Lung microvascular endothelial cell (primary cell): ENCODE results near the gene KCTD14. TPM values are rescaled to one million over a fixed set of nuclear protein-coding genes. Genes with fewer than 3 reads are reported as not detected.
A peak's percentile ranks its signal among the peaks of the same experiment; 100 is the strongest.
"Not testable (repeated sequence)": the region's sequence is repeated elsewhere in the genome, so short reads cannot be mapped to it uniquely, and the experiment has no call there.

Experiments
- DNase-seq, 2 donors: peaks; one replicate each; pipeline versions ENCODE4 v3.0.0 to v3.0.0-alpha.2; 2010; ENCODE audit warnings: low read depth in 2 of 2
- total RNA-seq: library from RNA; depleted of rRNA; stranded (reverse); fragments of >200 nt; gene quantifications from 2 replicates; pipeline ENCODE4 v1.2.1, GENCODE V29; 2014

Gene KCTD14
- total RNA-seq, 1 donor from 2014 or later = not detected

DNA sequence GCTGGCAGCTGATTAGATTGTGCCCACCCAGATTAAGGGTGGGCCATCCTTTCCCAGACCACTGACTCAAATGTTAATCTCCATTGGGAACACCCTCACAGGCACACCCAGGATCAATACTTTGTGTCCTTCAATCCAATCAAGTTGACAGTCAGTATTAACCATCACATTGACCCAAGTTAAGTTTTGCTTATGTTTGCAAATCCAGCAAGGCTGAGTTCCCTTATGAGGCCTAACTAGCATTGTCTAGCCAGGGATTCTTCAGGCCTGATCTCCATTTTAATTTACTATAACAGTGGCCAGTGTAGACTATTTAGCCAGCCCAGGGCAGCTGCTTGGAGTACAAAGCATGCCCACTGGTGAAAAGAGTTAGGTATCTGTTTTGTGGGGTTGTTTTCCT lies 2.3 kb upstream of the KCTD14 start:
- no peak for DNase-seq

DNA sequence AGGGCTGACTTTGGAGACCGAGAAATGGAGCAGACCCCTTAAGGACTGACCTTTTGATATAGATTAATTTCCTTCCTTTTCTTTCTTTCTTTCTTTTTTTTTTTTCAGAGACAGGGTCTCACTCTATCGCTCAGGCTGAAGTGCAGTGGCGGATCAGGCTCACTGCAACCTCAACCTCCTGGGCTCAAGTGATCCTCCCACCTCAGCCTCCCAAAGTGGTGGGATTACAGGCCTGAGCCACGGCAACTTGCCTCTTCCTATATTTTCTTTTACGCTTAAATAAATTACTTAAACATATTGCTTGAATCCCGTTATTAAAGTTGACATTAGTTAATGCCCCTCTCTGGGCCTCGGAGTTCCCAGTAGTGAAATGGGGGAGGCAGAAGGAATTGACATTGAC lies 350 bp upstream of the KCTD14 start:
- DNase-seq = no peak

DNA sequence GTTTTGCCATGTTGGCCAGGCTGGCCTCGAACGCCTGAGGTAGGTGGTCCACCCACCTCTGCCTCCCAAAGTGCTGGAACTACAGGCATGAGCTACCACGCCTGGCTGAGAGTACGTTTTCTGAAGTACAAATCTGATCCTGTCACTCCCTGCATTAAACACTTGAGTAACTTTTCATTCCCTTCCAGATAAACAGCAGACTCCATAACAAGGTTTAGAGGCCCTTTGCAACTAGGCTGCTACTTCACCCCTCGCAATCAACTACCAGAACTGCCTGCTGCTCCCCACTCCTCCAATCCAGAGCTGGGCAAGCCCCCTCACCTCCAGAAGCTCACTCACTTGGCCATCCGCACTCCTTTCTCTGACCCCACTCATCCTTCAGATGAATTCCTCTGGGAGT lies 1.5 kb downstream of the KCTD14 start:
- no peak for DNase-seq

DNA sequence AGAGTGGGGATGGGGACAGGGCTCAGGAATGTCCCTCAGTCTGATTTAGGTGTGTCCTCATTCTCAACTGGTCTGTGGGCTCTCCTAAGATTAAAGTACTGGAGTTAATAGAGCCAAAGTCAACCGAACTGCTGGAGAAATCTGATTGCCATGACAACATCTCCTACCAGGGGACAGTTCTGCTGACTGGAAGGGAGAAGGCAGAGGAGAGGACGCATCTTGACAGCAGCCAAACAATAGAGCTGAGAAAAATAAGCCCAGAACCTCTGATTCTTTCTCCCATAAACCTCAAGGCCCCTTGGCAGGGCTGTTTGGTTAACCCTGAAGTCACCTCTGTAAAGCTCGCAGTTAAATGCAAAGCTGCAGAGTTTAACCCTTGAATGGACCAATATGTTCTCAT lies 2.8 kb downstream of the KCTD14 start:
- DNase-seq = no peak

DNA sequence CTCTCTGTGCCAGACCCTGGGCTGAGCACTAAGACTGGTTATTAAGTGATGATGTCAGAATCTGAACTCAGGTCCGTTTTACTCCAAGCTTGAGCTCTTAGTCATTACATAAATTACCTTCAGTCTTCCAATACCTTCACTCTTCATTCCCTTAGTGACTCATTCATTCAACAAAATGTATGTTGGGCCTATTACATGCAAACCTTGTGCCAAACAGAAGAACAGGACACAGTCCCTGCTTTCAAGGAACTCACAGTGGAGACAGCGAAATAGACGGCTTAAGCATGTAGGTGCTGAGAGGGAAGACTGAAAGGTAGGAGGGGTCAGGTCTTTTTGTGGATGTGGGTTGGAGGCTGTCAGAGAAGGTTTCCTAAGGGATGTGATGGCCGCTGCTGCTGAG lies 3.3 kb downstream of the KCTD14 start:
- DNase-seq = no peak

DNA sequence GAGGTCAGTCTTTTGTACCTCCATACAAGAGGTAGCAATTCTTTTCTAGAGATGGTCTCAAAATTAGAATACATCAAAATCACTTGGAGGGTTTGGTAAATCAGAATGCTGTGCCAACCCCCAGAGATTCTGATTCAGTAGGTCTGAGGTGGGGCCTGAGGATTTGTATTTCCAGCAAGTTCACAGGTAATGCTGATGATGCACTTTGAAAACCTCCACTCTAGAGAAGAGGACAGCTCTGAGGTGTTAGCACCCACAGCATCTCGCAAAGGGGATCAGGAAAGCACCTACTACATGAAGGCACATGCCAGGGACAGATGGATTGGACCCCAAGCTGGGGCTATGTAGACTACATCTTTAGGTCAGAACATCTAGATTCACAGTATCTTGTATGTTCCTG lies 7.2 kb downstream of the KCTD14 start:
- no peak for DNase-seq

DNA sequence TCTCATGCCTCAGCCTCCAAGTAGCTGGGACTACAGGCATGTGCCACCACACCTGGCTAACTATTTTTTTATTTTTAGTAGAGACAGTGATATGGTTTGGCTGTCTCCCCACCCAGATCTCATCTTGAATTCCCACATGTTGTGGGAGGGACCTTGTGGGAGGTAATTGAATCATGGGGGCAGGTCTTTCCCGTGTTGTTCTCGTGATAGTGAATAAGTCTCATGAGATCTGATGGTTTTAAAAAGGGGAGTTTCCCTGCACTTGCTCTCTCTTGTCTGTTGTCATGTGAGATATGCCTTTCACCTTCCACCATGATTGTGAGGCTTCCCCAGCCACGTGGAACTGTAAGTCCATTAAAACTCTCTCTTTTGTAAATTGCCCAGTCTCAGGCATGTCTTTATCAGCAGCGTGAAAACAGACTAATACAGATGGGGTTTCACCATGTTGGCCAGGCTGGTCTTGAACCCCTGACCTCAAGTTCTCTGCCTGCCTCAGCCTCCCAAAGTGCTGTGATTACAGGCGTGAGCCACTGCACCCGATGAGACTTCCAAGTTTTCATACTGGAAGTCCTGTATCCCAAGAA lies 8.0 kb downstream of the KCTD14 start:
- DNase-seq = not testable (repeated sequence)

DNA sequence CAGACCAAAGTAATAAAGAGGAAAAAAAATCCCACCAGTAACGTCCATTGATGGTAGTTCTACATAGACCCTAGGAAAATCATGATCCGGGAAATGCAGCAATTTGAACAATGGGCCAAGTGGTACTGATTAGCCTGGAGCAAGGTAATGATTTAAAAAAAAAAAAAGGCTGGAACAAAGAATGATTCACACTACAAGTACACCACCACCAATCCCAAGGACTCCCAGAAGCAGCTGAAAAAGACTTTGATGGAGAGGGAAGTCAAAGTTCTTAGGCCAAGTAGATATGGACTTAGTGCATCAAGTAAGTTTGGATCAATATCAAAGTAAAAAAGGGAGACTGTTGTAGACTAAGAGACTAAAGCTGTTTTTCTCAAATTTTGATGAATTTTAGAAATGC lies 11.8 kb downstream of the KCTD14 start:
- no peak for DNase-seq

DNA sequence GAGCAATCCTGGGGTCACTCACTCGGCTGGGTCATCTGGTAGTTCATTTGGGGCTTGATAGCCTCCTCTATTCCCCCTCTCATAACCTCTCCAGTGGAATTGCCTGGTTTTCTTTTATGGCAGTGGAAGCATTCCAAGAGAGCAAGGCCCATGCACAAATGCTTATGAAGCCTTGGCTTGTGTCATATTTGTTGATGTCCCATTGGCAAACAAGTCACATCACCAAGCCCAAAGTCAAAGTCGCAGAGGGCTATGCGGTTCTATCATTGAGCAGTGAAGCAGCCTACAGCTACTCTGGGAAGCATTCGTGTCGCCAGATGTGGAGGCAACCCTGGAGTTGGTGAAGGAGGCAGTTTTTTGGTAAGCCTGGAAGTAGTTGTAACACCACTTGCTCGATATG lies 12.3 kb downstream of the KCTD14 start:
- DNase-seq = no peak

DNA sequence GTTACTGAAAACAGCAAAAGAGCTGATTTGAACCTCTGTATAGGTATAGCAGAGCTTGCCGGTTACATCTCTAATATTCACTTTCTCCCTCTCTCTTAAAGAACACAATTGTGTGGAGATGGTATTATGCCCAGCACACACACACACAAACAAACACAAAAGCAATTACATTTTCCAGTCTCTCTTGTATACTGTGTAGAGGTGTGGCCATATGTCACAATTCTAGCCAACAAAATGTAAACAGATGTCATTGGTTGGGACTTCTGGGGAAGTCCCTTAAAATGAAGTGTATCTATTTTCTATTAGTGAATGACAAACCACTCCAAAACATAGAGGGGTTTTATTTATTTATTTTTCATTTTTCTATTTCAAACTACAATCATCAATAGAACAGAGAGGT lies 12.8 kb downstream of the KCTD14 start:
- DNase-seq = no peak

DNA sequence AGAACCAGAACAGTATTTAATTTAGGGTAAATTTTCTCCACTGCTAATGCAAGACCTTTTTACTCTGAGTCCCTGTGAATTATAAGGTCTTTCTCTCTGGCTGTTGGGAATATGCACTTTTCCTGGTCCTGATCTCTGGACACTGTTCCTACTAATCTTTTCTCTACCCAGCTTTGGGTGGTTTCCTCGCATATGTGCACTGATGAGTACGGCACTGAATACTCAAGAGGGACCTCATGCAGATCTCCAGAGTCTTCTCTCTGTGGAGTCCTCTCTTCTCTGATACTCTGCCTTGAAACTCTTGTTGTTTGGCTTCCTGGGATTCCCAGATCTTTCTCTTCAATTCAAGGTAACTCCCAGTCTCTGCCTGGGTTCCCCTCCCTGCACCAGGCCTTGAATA lies 14.0 kb downstream of the KCTD14 start:
- DNase-seq = no peak

DNA sequence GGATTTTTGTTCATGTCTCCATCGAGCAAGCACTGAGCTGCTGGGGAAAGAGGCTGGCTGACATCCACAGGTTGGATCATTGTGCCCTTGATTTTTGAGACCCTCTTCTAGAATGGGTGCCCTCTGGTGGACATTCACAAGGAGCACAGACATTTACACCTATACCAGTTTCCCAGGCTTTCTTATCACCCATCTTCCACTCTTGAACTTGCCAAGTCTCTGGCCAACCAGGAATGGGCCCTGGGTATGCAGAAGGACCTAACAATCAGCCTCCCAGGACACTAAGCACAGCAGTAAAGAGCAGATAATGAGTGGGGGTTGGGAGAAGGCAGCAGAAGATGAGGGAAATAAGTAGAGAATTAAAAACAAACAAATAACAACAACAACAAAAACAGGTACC lies 22.9 kb downstream of the KCTD14 start:
- DNase-seq = peak; percentile 83 to 84

DNA sequence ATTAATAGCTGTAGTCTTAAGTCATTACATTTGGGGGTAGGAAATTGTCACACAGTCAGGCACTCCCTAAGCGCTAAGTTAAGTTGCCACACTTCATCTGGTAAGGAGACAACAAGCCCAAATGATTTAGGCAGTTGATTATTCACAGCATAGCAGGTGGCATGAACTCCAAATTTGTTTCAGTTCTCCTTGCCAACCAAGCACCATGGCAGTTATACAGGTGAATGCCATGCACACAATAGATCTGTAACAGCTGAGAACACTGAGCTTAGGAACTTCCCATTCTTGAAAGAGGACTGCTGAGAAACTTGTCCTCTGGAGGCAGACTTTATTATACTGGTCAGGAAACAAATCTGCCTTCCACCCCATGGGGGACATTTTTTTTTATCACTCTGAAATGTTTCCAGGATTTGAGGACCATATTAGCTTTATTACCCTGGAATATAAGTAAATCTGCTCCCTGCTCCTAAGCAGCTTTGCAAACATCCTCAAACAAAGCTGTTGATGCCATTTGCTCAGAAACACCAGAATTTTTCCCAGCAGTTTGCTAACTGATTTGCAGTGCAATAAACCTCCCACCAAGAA lies 23.5 kb downstream of the KCTD14 start:
- DNase-seq = no peak

DNA sequence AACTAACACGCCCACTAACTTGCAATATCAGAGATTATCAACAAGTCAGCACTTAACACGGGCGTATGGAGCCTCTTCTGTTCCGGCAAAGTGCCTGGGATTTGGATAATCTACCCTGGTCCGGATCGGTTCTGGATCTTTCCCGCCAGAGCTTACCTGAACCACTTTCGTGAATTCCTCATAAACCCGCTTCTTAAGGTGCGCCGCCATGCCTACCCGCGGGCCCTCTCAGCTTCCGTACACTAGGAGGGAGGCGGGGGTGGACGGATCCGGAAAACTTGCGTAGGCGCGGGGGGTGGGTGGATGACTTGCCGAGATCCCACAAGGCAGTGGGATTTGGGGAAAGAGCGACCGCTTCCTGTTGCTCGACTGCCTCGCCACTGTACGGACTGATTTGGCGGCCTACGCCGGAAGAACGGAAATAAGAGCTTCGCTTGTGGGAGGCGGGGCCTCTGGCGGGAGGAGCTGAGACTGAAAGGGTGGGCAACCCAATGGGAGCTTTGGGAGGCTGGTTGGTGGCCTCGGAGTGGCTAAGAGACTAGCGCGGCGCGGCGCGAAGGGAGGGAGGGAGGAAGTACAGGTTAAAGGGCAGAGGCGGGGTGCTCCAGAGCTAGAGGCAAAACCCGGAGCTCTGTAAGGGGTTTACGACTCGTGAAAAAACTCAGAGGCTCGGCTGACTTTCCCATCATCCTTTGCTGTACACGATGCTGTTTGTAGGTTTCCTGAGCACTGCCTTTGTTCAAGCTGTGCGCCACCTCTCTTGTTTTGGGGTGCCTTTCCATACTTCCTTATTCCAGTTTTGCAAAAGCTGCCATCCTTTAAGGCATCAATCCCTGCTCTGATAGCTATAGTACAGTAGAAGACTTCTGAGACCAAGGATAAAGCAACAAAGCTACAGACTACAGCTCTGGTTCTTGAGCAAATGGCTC lies 28.4 kb downstream of the KCTD14 start, which contains the start of gene INTS4:
INTS4 (minus strand) TSS at position 235 of the 929 bp plus-strand sequence; CDS start at position 210, 25 bp downstream.
- peak; percentile 99 to 100 for DNase-seq

DNA sequence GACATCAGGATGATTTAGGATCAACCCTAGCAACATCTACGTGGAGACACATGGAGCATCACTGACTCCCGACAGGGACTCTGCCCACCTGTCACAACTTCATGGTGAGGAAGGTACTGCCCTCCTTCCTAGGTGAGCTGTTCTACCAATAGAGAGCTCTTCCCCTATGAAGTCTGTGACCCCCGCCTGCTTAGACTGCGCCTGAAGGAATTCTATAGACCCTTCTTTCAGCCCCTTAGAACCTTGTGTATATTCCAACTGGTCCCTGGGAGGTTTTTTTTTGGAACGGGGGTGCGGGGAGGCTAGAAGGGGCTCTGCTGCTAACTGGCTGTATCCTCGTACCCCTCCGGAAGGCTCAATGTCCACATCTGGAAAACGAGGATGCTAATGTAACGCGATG lies 29.2 kb downstream of the KCTD14 start:
- peak in 1 of 2 donors; percentile 4 for DNase-seq

DNA sequence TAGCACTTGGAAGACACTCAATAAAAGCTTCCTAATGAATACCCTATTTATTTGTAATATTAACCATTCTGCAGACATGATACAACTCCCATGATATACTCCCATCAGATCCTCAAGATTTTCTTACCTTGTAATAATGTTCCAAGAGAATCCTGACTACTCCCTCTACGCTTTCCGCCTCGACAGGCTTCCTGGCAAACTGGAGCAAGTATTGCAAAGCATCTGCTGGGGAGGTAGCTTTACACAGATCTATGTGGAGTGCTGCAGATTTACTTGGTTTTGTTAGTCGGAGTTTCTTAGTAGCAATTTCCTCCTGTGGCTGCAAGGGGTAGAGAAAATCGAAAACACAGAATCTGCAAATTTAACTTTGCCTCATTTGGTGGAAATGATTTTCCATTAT lies 32.1 kb downstream of the KCTD14 start:
- DNase-seq = no peak

DNA sequence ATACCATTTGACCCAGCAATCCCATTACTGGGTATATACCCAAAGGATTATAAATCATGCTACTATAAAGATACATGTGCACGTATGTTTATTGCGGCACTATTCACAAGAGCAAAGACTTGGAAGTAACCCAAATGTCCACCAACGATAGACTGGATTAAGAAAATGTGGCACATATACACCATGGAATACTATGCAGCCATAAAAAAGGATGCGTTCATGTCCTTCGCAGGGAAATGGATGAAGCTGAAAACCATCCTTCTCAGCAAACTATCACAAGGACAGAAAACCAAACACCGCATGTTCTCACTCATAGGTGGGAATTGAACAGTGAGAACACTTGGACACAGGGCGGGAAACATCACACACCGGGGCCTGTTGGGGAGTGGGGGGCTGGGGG lies 36.6 kb downstream of the KCTD14 start:
- DNase-seq = not testable (repeated sequence)

DNA sequence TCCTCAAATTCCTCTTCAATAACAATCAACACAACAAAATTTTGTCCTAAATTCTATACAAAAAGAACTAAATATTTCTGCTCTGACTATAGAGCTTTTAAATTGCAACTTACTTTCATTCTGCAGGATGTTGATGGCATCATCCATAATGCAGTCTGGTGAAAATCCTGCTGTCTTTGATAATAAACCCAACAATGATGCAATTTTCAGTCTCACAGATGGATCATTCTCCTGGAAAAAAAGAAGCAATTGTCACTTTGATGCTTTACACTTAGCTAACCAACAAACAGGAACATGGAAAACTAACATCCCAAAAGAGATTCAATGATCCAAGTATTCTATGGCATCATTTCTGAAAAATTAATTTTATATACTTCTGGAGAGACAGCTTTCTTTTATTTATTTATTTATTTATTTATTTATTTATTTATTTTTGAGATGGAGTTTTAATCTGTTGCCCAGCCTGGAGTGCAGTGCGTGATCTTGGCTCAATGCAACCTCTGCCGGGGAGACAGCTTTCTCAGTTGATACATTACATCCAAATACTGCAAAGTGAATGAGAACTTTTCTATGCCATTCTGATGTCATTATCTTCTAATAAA lies 41.6 kb downstream of the KCTD14 start:
- DNase-seq = no peak

DNA sequence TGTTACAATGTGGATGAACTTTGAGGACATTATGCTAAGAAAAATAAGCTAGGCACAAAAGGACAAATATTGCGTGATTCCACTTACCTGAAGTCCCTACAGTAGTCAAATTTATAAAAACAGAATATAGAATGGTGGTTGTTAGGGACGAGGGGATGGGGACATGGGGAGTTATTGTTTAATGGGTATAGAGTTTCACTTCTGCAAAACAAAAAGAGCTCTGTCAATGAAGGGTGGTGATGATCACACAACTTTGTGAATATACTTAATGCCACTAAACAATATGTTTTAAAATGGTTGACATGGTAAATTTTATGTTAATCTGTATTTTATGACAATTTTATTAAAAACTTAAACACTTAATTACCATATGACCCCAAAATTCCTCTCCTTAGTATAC lies 54.7 kb downstream of the KCTD14 start:
- no peak for DNase-seq

DNA sequence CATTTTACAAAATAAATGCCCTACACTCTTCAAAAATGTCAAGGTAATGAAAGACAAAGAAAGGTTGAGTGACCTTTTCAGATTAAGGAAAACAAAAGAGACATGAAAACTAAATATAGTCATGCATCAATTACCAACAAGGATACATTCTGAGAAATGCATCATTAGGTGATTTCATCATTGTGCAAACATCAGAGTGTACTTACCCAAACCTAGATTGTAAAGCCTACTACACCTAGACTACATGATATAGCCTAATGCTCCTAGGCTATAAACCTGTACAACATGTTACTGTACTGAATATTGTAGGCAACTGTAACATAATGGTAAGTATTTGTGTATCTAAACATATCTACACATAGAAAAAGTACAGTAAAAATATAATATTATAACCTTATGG lies 55.3 kb downstream of the KCTD14 start:
- DNase-seq = no peak

DNA sequence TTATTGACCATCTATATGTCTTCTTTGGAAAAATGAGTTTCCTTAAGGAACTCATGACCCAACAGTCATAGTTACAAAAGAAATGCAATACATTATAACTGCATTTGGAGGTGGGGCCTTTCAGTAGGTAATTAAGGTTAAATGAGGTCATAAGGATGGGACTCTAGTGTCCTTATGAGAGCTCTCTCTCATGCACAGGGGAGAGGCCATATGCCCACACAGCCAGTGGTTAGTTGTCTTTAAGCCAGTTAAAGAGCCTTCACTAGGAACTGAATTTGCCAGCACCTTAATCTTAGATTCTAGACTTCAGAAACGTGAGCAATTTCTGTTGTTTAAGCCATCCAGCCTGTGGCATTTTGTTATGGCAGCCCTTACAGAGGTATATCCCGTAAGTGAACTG lies 56.0 kb downstream of the KCTD14 start:
- DNase-seq = no peak

DNA sequence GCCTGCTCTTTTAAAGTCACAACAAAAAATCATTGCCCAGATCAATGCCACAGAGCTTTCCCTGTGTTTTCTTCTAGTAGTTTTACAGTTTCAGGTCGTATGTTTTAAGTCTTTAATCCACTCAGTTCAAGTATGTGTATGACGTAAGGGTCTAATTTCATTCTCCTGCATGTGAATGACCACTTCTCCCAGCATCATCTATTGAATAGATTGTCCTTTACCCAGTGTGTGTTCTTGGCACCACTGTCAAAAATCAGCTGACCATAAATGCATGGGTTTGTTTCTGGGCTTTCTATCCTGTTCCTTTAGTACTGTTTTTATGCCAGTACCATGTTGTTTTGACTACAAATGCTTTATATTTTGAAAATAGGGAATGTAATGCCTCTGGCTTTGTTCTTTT lies 56.7 kb downstream of the KCTD14 start:
- no peak for DNase-seq
